Psoas muscle (tissue), 8 donors: ENCODE results near the gene AMIGO1. TPM values are rescaled to one million over a fixed set of nuclear protein-coding genes. Genes with fewer than 3 reads are reported as not detected.

Source experiments
- ATAC-seq, 4 donors: fragments of 200-7000 bp; cut with Tn5 transposase; one replicate each; pipeline ENCODE4 v1.9.1; 2020; ENCODE audit warnings: moderate library complexity in 3 of 4, mild to moderate bottlenecking in 2 of 4
- DNase-seq, 2 donors: peaks; one replicate each; pipeline ENCODE4 v3.0.0-alpha.2; 2020
- H3K27ac ChIP-seq: fragments of 200-600 bp; one replicate; pipeline ENCODE4 v1.8.0; 2022
- H3K27me3 ChIP-seq, 3 donors: fragments of 200-600 bp in 1 of 3; one replicate each; pipeline versions ENCODE4 v1.6.1 to v1.8.0; 2013 to 2022; ENCODE audit warnings: low read length in 2 of 3, mild to moderate bottlenecking in 2 of 3, moderate library complexity in 1 of 3; ENCODE audit not compliant: insufficient read depth in 3 of 3
- H3K36me3 ChIP-seq, 2 donors: fragments of 200-600 bp in 1 of 2; one replicate each; pipeline versions ENCODE4 v1.6.1 to v1.8.0; 2013 to 2022; ENCODE audit warnings: low read depth in 1 of 2, mild to moderate bottlenecking in 1 of 2, moderate library complexity in 1 of 2; ENCODE audit not compliant: insufficient read depth in 1 of 2
- H3K4me1 ChIP-seq: fragments of 200-600 bp; one replicate; pipeline ENCODE4 v1.8.0; 2022
- H3K4me3 ChIP-seq: fragments of 200-600 bp; one replicate; pipeline ENCODE4 v1.8.0; 2022; ENCODE audit warnings: mild to moderate bottlenecking
- H3K9me3 ChIP-seq: fragments of 200-600 bp; one replicate; pipeline ENCODE4 v1.8.0; 2022
- CTCF ChIP-seq: fragments of 200-600 bp; IDR thresholded peaks from one replicate; pipeline ENCODE4 v1.8.0; 2022; ENCODE audit warnings: antibody characterized with exemption
- WGBS, 3 donors: extraction: QIAGEN DNeasy Blood & Tissue Kit; methylation state at CpG; one replicate each; pipeline versions ENCODE4 v1.1.6 to v1.1.7; 2013; 5-methylcytosine and 5-hydroxymethylcytosine counted together
- intact Hi-C, 2 donors: fragments of 100-400 bp; cut with DNase I; formaldehyde crosslinking; loops; one replicate each; pipeline versions ENCODE4 v1.11.0 to v1.14.2; 2022
- polyA plus RNA-seq, 3 donors: library from polyadenylated mRNA; stranded (reverse); fragments of 200-250 nt; gene quantifications; one replicate each; pipeline ENCODE4 v1.2.3, GENCODE V29; 2013
- total RNA-seq, 4 donors: library from RNA; stranded (reverse); fragmentation: NEBNext Ultra II Directional in 2 of 4; extraction: Animal tissue kit (Norgen Biotek cat#: 25700) in 2 of 4; gene quantifications; one replicate each; pipeline versions ENCODE4 v1.2.1 to v1.2.4, GENCODE V29; 2021 to 2023
- donor health status: healthy with polysubstance abuse.
- donor health status: DM: no; HTN: no; CAD: no; lungs with moderate emphysema.
- donor health status: Bipolar disorder and iron deficiency.
- donor health status: healthy.
- donor health status: DM: yes; HTN: yes; CAD: no.
- donor health status: DM: no; HTN: no; CAD: no.
- donor health status: DM: no; HTN: no; CAD: no.
- donor health status: DM: yes; HTN: yes; CAD: no.

AMIGO1 gene
- total and polyA plus RNA-seq, 7 donors: 3.1 to 16.6 (median 10.0) TPM

- ATAC-seq: peak in 3 of 4 donors; percentile 33 to 62 (median 55)
- peaks cover 16% of the 10 kb centered on the region for H3K4me1 ChIP-seq
- no peaks in the 10 kb centered on the region for H3K27me3 ChIP-seq
- peak overlapping the region; percentile 65 for H3K27ac ChIP-seq
- intact Hi-C loops: no loop called here
- no peak overlapping the region for H3K4me3 ChIP-seq
- no peaks in the 10 kb centered on the region for H3K9me3 ChIP-seq
- 55 to 66% (median 59%) methylated on average over 4 of the region's 4 CpGs for WGBS, 3 donors
- peaks cover 0 to 48% of the 10 kb centered on the region in 2 donors for H3K36me3 ChIP-seq
- DNase-seq: no peak
- TF ChIP-seq CTCF: peak; percentile 51
These were observed 9.6 kb downstream of the AMIGO1 start for GRCh38 chr1:109499661-109500536.

GRCh38 chr1:109499081-109499480 is 10.4 kb downstream of the AMIGO1 start:
- H3K4me3 ChIP-seq: no peak overlapping the region
- 54 to 67% (median 54%) methylated on average over 7 of the region's 7 CpGs for WGBS, 3 donors
- intact Hi-C loops: no loop called here
- no peak for TF ChIP-seq CTCF
- peaks cover 23% of the 10 kb centered on the region for H3K4me1 ChIP-seq
- DNase-seq (no peak), ATAC-seq (no peak)
- no peaks in the 10 kb centered on the region for H3K9me3 ChIP-seq
- peaks cover 0 to 46% of the 10 kb centered on the region in 2 donors for H3K36me3 ChIP-seq
- peak overlapping the region; percentile 65 for H3K27ac ChIP-seq
- H3K27me3 ChIP-seq: no peaks in the 10 kb centered on the region

- H3K4me3 ChIP-seq: no peak overlapping the region
- ATAC-seq (peak; percentile 50 to 78 (median 61)), DNase-seq (no peak)
- peaks cover 27% of the 10 kb centered on the region for H3K4me1 ChIP-seq
- peak; percentile 73 for TF ChIP-seq CTCF
- no peaks in the 10 kb centered on the region for H3K27me3 ChIP-seq
- peaks cover 0 to 46% of the 10 kb centered on the region in 2 donors for H3K36me3 ChIP-seq
- H3K9me3 ChIP-seq: no peaks in the 10 kb centered on the region
- H3K27ac ChIP-seq: peak overlapping the region; percentile 65
- WGBS, 3 donors: 45 to 55% (median 54%) methylated on average over 11 to 12 of the region's 12 CpGs
- intact Hi-C loops: loop anchor here in 1 of 2 donors (1.0 kb wide), 1 partner anchor 34 kb away; no protein-coding TSS in a partner anchor
These were observed 11.2 kb downstream of the AMIGO1 start for GRCh38 chr1:109498161-109498801.

- peaks cover 0 to 50% of the 10 kb centered on the region in 2 donors for H3K36me3 ChIP-seq
- intact Hi-C loops: loop anchor here (1.0 to 2.0 kb wide), 2 partner anchors 33 to 35 kb away; no protein-coding TSS in a partner anchor
- H3K9me3 ChIP-seq: no peaks in the 10 kb centered on the region
These were observed 11.9 kb downstream of the AMIGO1 start for GRCh38 chr1:109497449-109498160.

More at GRCh38 chr1:109497449-109498160, 11.9 kb downstream of the AMIGO1 start:
- no peak overlapping the region for H3K4me3 ChIP-seq
- DNase-seq (no peak), ATAC-seq (no peak)
- no peak for TF ChIP-seq CTCF
- H3K27me3 ChIP-seq: no peaks in the 10 kb centered on the region
- peaks cover 32% of the 10 kb centered on the region for H3K4me1 ChIP-seq
- H3K27ac ChIP-seq: peak overlapping the region; percentile 65
- WGBS, 3 donors: 51 to 58% (median 55%) methylated on average over 9 of the region's 9 CpGs
